ENCODE data around the gene MAGED4B.
"Not testable (repeated sequence)": the region's sequence is repeated elsewhere in the genome, so short reads cannot be mapped to it uniquely, and the experiment has no call there.

The MAGED4B gene, protein sequence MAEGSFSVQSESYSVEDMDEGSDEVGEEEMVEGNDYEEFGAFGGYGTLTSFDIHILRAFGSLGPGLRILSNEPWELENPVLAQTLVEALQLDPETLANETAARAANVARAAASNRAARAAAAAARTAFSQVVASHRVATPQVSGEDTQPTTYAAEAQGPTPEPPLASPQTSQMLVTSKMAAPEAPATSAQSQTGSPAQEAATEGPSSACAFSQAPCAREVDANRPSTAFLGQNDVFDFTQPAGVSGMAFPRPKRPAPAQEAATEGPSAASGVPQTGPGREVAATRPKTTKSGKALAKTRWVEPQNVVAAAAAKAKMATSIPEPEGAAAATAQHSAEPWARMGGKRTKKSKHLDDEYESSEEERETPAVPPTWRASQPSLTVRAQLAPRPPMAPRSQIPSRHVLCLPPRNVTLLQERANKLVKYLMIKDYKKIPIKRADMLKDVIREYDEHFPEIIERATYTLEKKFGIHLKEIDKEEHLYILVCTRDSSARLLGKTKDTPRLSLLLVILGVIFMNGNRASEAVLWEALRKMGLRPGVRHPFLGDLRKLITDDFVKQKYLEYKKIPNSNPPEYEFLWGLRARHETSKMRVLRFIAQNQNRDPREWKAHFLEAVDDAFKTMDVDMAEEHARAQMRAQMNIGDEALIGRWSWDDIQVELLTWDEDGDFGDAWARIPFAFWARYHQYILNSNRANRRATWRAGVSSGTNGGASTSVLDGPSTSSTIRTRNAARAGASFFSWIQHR

DNA sequence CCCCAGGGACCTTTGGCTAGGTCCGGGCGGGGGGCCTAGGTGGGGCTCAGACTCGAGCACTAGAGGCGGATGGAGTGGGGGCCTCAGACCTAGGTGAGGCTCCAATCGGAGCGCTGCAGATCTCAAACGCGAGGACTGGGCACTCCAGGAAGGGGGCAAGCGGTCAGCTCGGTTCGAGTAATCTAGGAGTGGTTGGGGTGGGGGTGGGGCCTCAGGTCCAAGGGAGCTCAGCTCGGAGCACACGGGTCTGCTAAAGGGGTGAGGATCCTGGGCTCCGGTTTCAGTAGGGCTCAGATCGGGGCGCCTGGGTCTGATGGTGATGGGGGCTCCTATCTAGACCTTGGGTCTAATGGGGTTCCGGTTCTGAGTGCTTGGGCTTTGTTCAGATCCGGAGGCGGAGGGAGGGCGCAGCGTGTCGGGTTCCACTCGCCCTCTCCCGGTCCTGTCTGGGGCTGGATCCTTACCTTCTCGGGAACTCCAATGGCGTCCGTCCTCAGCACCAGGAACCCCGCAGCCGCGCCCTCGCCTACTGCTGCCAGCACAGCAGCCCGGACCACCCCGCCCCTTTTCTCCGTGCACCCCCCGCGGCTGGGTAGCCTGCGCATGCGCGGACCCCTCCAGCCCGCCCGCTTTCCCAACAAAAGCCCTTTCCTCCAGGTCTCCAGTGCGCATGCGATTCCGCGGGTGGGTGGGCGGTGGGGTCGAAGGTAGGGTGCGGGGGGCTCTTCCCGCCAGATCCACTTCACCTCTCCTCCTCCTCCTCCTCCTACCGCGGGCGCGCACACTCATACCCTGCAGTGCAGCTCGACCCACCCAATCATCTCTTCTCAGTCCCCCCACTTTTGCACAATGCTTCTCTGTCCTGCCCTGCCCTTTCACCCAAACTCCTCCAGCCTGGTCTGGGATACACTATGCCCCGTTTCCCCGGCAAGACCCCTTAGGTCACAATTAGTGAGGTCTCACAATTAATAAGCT is at the start of gene MAGED4B:
MAGED4B (minus strand) TSS at position 518 of the 975 bp plus-strand sequence. CDS start 1,011 bp downstream, outside the sequence.
- not testable (repeated sequence) for TF ChIP-seq RAD21, REST, YY1 (IDR thresholded peaks at IDR 0.05; ENCODE audit: low read depth)

GRCh38 chrX:52118262-52118661 is 49.3 kb upstream of the MAGED4B start:
- TF ChIP-seq TEAD4 (IDR thresholded peaks at IDR 0.05) = no peak
- TF ChIP-seq ZBTB7A (IDR thresholded peaks at IDR 0.05; ENCODE audit: low read depth) = no peak
- no peak for TF ChIP-seq TAF1 (IDR thresholded peaks at IDR 0.05; ENCODE audit: low read depth)
- no peak for TF ChIP-seq REST (IDR thresholded peaks at IDR 0.05; ENCODE audit: low read depth)
- no peak for TF ChIP-seq NFIC (IDR thresholded peaks at IDR 0.05)
- TF ChIP-seq USF1 (IDR thresholded peaks at IDR 0.05) = no peak
- TF ChIP-seq CEBPB (IDR thresholded peaks at IDR 0.05) = no peak

GRCh38 chrX:52082578-52082977 is 13.6 kb upstream of the MAGED4B start:
- TF ChIP-seq USF1 (IDR thresholded peaks at IDR 0.05) (no peak), REST (IDR thresholded peaks at IDR 0.05; ENCODE audit: low read depth) (no peak), EGR1 (IDR thresholded peaks at IDR 0.05) (no peak), NFIC (IDR thresholded peaks at IDR 0.05) (no peak), TCF12 (IDR thresholded peaks at IDR 0.05; ENCODE audit: low read depth) (no peak), EP300 (IDR thresholded peaks at IDR 0.05; ENCODE audit: borderline replicate concordance) (no peak), CREB1 (IDR thresholded peaks at IDR 0.05; ENCODE audit: low read depth) (no peak), YY1 (IDR thresholded peaks at IDR 0.05; ENCODE audit: low read depth) (no peak), CEBPB (IDR thresholded peaks at IDR 0.05) (no peak), RAD21 (IDR thresholded peaks at IDR 0.05; ENCODE audit: low read depth) (no peak), ZBTB7A (IDR thresholded peaks at IDR 0.05; ENCODE audit: low read depth) (no peak), FOXM1 (IDR thresholded peaks at IDR 0.05; ENCODE audit: borderline replicate concordance, low read depth) (no peak), TEAD4 (IDR thresholded peaks at IDR 0.05) (no peak), TAF1 (IDR thresholded peaks at IDR 0.05; ENCODE audit: low read depth) (no peak)
- TF ChIP-seq, protein P1, sequence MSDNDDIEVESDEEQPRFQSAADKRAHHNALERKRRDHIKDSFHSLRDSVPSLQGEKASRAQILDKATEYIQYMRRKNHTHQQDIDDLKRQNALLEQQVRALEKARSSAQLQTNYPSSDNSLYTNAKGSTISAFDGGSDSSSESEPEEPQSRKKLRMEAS (IDR thresholded peaks at IDR 0.05) = no peak

- TF ChIP-seq ZBTB7A (IDR thresholded peaks at IDR 0.05; ENCODE audit: low read depth) (no peak), EGR1 (IDR thresholded peaks at IDR 0.05) (no peak), TAF1 (IDR thresholded peaks at IDR 0.05; ENCODE audit: low read depth) (no peak), CEBPB (IDR thresholded peaks at IDR 0.05) (no peak), USF1 (IDR thresholded peaks at IDR 0.05) (no peak)
Observed at GRCh38 chrX:52078131-52078530, 9.1 kb upstream of the MAGED4B start.
